H9 (cell line): ENCODE measurements around the gene ERC2. TPM values are rescaled to one million over a fixed set of nuclear protein-coding genes. Genes with fewer than 3 reads are reported as not detected.

ENCODE experiments used
- DNase-seq: peaks from one replicate; pipeline ENCODE4 v3.0.0-alpha.2; 2017
- H2AFZ ChIP-seq: one replicate; pipeline ENCODE4 v1.6.1; 2013; ENCODE audit warnings: mild to moderate bottlenecking, low read length, control low read depth, moderate library complexity
- H2AK5ac ChIP-seq: 2 replicates; pipeline ENCODE4 v1.6.1; 2013; ENCODE audit warnings: low read length, control low read depth, mixed read lengths; ENCODE audit not compliant: insufficient read length
- H2BK120ac ChIP-seq: one replicate; pipeline ENCODE4 v1.6.1; 2013; ENCODE audit warnings: low read depth, mild to moderate bottlenecking, low read length, control low read depth, inconsistent platforms; ENCODE audit not compliant: poor library complexity, severe bottlenecking
- H2BK12ac ChIP-seq: 2 replicates; pipeline ENCODE4 v1.6.1; 2013; ENCODE audit warnings: low read length, control low read depth, mixed read lengths, low read depth; ENCODE audit not compliant: insufficient read length
- H2BK15ac ChIP-seq: 2 replicates; pipeline ENCODE4 v1.6.1; 2013; ENCODE audit warnings: low read depth, low read length, control low read depth
- H2BK20ac ChIP-seq: one replicate; pipeline ENCODE4 v1.6.1; 2013; ENCODE audit warnings: low read depth, mild to moderate bottlenecking, low read length, control low read depth, inconsistent platforms; ENCODE audit not compliant: poor library complexity, severe bottlenecking
- H2BK5ac ChIP-seq: 2 replicates; pipeline ENCODE4 v1.6.1; 2013; ENCODE audit warnings: low read length, control low read depth, mixed read lengths; ENCODE audit not compliant: insufficient read length
- H3K14ac ChIP-seq: 2 replicates; pipeline ENCODE4 v1.6.1; 2013; ENCODE audit warnings: low read length, control low read depth; ENCODE audit not compliant: insufficient read depth
- H3K18ac ChIP-seq: 2 replicates; pipeline ENCODE4 v1.6.1; 2013; ENCODE audit warnings: low read depth, mild to moderate bottlenecking, mixed read lengths, low read length, control low read depth; ENCODE audit not compliant: insufficient read length
- H3K23ac ChIP-seq: 2 replicates; pipeline ENCODE4 v1.6.1; 2013; ENCODE audit warnings: low read length, control low read depth, mixed read lengths, low read depth; ENCODE audit not compliant: insufficient read length
- H3K23me2 ChIP-seq: 2 replicates; pipeline ENCODE4 v1.6.1; 2013; ENCODE audit warnings: low read depth, mild to moderate bottlenecking, mixed read lengths, low read length, control low read depth; ENCODE audit not compliant: insufficient read length, poor library complexity, severe bottlenecking
- H3K27ac ChIP-seq: 2 replicates; pipeline ENCODE4 v1.5.1; 2013; ENCODE audit warnings: low read length, control low read depth, mixed read lengths, low read depth; ENCODE audit not compliant: insufficient read length
- H3K27me3 ChIP-seq: 2 replicates; pipeline ENCODE4 v1.6.1; 2013; ENCODE audit warnings: low read length, control low read depth, inconsistent platforms; ENCODE audit not compliant: insufficient read depth
- H3K4ac ChIP-seq: 2 replicates; pipeline ENCODE4 v1.6.1; 2013; ENCODE audit warnings: low read depth, mild to moderate bottlenecking, control low read depth, inconsistent platforms, low read length, moderate library complexity
- H3K4me1 ChIP-seq: 2 replicates; pipeline ENCODE4 v1.6.1; 2013; ENCODE audit warnings: low read length, control low read depth, inconsistent platforms; ENCODE audit not compliant: insufficient read depth
- H3K4me2 ChIP-seq: 2 replicates; pipeline ENCODE4 v1.6.1; 2013; ENCODE audit warnings: low read length, control low read depth, mixed read lengths; ENCODE audit not compliant: insufficient read length, insufficient read depth
- H3K56ac ChIP-seq: 2 replicates; pipeline ENCODE4 v1.6.1; 2013; ENCODE audit warnings: low read depth, mild to moderate bottlenecking, mixed read lengths, low read length, control low read depth; ENCODE audit not compliant: insufficient read length
- H3K79me1 ChIP-seq: 2 replicates; pipeline ENCODE4 v1.6.1; 2013; ENCODE audit warnings: low read depth, mild to moderate bottlenecking, moderate library complexity, low read length, control low read depth, inconsistent platforms; ENCODE audit not compliant: insufficient read depth, poor library complexity, severe bottlenecking
- H3K79me2 ChIP-seq: 2 replicates; pipeline ENCODE4 v1.6.1; 2013; ENCODE audit warnings: low read length, control low read depth, inconsistent platforms; ENCODE audit not compliant: insufficient read depth
- H3K9ac ChIP-seq: 2 replicates; pipeline ENCODE4 v1.6.1; 2013; ENCODE audit warnings: low read length, control low read depth, mixed read lengths; ENCODE audit not compliant: insufficient read length; ENCODE audit errors: extremely low read depth
- H3K9me3 ChIP-seq: one replicate; pipeline ENCODE4 v1.6.1; 2013; ENCODE audit warnings: low read depth, low read length, inconsistent platforms; ENCODE audit not compliant: control insufficient read depth
- H3T11ph ChIP-seq: one replicate; pipeline ENCODE4 v1.6.1; 2013; ENCODE audit warnings: mild to moderate bottlenecking, low read length, control low read depth, inconsistent platforms
- H4K20me1 ChIP-seq: one replicate; pipeline ENCODE4 v1.6.1; 2013; ENCODE audit not compliant: control insufficient read depth, insufficient read length, insufficient read depth
- H4K5ac ChIP-seq: 2 replicates; pipeline ENCODE4 v1.6.1; 2013; ENCODE audit warnings: low read depth, mild to moderate bottlenecking, mixed read lengths, low read length, control low read depth; ENCODE audit not compliant: insufficient read length
- H4K8ac ChIP-seq: replicated peaks from 2 replicates; pipeline ENCODE4 v1.6.1; 2013; ENCODE audit warnings: low read length, control low read depth, mixed read lengths, low read depth; ENCODE audit not compliant: insufficient read length
- H4K91ac ChIP-seq: 2 replicates; pipeline ENCODE4 v1.6.1; 2013; ENCODE audit warnings: low read depth, mild to moderate bottlenecking, moderate library complexity, mixed read lengths, low read length, control low read depth; ENCODE audit not compliant: insufficient read length
- H3K27ac Mint-ChIP-seq, 3 experiments: 2 replicates in 2 of 3; 3 replicates in 1 of 3; pipeline ENCODE4 v1.8.0; 2020 to 2021; ENCODE audit warnings: mixed read lengths in 3 of 3, mild to moderate bottlenecking in 1 of 3, moderate library complexity in 1 of 3
- H3K27me3 Mint-ChIP-seq: 2 replicates; pipeline ENCODE4 v1.8.0; 2021; ENCODE audit warnings: low read depth, mild to moderate bottlenecking, moderate library complexity, mixed read lengths
- H3K36me3 Mint-ChIP-seq, 3 experiments: 2 replicates in 2 of 3; 3 replicates in 1 of 3; pipeline ENCODE4 v1.8.0; 2020 to 2021; ENCODE audit warnings: low read depth in 3 of 3, mixed read lengths in 3 of 3; ENCODE audit not compliant: insufficient read depth in 1 of 3
- H3K4me1 Mint-ChIP-seq, 2 experiments: 2 replicates each; pipeline ENCODE4 v1.8.0; 2020; ENCODE audit warnings: mixed read lengths in 2 of 2
- H3K4me3 Mint-ChIP-seq, 2 experiments: 2 replicates in 1 of 2; 3 replicates in 1 of 2; pipeline ENCODE4 v1.8.0; 2020 to 2021; ENCODE audit warnings: mild to moderate bottlenecking in 2 of 2, mixed read lengths in 2 of 2, moderate library complexity in 1 of 2
- H3K9me3 Mint-ChIP-seq, 2 experiments: 2 replicates in 1 of 2; 3 replicates in 1 of 2; pipeline ENCODE4 v1.8.0; 2020; ENCODE audit warnings: mild to moderate bottlenecking in 2 of 2, mixed read lengths in 2 of 2, moderate library complexity in 1 of 2
- WGBS: extraction: QIAGEN DNeasy Blood & Tissue Kit; methylation state at CpG from one replicate; pipeline ENCODE4 v1.1.7; 2013; ENCODE audit warnings: missing lambda C conversion rate, low lambda C conversion rate, mixed read lengths; ENCODE audit not compliant: insufficient read length; ENCODE audit errors: extremely low coverage; 5-methylcytosine and 5-hydroxymethylcytosine counted together
- total RNA-seq: library from RNA; stranded (reverse); gene quantifications from 2 replicates; pipeline ENCODE4 v1.2.1, GENCODE V29; 2021
- TF ChIP-seq, protein P1 (sequence below): fragments of 200-600 bp; sonication (generic); conservative IDR thresholded peaks from 3 replicates; pipeline ENCODE4 v1.8.0; 2021; ENCODE audit warnings: antibody characterized with exemption, mild to moderate bottlenecking

Gene ERC2
- total RNA-seq, 1 experiment from 2014 or later = 15.4 TPM

DNA sequence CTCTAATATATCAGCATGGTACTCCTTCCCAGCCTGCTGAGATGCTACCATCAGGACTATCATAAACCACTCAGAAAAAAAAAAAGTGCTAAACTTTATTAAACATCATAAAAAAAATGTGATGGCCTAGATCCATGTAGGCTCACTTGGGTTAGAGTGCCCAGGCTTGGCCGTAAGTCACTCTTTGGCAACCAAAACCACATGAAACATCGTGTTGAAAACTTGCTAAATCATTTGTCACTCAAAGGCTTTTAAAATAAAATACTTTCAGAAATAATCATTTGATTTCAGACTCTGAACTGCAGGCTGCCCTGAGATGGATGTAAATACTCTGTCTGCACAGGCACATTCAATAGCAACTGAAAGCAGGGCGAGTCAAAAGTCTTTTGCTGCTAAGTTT, 902.7 kb downstream of the ERC2 start:
- Histone ChIP-seq H3K4ac (no peak overlapping the region), H2BK15ac (no peak overlapping the region), H3K23me2 (no peaks in the 10 kb centered on the region), H3K56ac (no peak overlapping the region), H2BK120ac (no peak overlapping the region), H3K9me3 (no peaks in the 10 kb centered on the region), H4K20me1 (no peaks in the 10 kb centered on the region), H3K14ac (no peak overlapping the region), H2BK5ac (no peak overlapping the region), H2AFZ (no peak overlapping the region), H4K5ac (no peak overlapping the region), H3K9ac (no peak overlapping the region), H3K23ac (no peak overlapping the region), H3K4me2 (no peak overlapping the region), H2BK20ac (no peak overlapping the region), H3K4me1 (peaks cover 3% of the 10 kb centered on the region; the same call in 1 of the 2 replicates), H3K79me1 (no peaks in the 10 kb centered on the region), H3K79me2 (no peaks in the 10 kb centered on the region), H2AK5ac (no peak overlapping the region), H4K91ac (no peak overlapping the region), H4K8ac (no peak overlapping the region), H2BK12ac (no peak overlapping the region), H3T11ph (no peak overlapping the region), H3K27me3 (no peaks in the 10 kb centered on the region), H3K27ac (no peak overlapping the region), H3K18ac (no peak overlapping the region)
- peaks cover 9 to 15% of the 10 kb centered on the region in 2 experiments for H3K4me1 Mint-ChIP-seq
- no peak for DNase-seq
- H3K27me3 Mint-ChIP-seq = no peaks in the 10 kb centered on the region; the same call in 1 of the 2 replicates
- WGBS = no CpG with 5 or more reads among the region's 3 CpGs
- TF ChIP-seq, protein P1, sequence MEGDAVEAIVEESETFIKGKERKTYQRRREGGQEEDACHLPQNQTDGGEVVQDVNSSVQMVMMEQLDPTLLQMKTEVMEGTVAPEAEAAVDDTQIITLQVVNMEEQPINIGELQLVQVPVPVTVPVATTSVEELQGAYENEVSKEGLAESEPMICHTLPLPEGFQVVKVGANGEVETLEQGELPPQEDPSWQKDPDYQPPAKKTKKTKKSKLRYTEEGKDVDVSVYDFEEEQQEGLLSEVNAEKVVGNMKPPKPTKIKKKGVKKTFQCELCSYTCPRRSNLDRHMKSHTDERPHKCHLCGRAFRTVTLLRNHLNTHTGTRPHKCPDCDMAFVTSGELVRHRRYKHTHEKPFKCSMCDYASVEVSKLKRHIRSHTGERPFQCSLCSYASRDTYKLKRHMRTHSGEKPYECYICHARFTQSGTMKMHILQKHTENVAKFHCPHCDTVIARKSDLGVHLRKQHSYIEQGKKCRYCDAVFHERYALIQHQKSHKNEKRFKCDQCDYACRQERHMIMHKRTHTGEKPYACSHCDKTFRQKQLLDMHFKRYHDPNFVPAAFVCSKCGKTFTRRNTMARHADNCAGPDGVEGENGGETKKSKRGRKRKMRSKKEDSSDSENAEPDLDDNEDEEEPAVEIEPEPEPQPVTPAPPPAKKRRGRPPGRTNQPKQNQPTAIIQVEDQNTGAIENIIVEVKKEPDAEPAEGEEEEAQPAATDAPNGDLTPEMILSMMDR = no peak
- no peak overlapping the region for H3K27ac Mint-ChIP-seq
- no peaks in the 10 kb centered on the region for H3K9me3 Mint-ChIP-seq
- no peak overlapping the region for H3K4me3 Mint-ChIP-seq
- H3K36me3 Mint-ChIP-seq = peaks cover 0 to 2% (median 0%) of the 10 kb centered on the region in 3 experiments; a peak in 2 of 7 replicates
